Measurements from ENCODE around the gene POU2F3.
A peak's percentile ranks its signal among the peaks of the same experiment; 100 is the strongest.

DNA sequence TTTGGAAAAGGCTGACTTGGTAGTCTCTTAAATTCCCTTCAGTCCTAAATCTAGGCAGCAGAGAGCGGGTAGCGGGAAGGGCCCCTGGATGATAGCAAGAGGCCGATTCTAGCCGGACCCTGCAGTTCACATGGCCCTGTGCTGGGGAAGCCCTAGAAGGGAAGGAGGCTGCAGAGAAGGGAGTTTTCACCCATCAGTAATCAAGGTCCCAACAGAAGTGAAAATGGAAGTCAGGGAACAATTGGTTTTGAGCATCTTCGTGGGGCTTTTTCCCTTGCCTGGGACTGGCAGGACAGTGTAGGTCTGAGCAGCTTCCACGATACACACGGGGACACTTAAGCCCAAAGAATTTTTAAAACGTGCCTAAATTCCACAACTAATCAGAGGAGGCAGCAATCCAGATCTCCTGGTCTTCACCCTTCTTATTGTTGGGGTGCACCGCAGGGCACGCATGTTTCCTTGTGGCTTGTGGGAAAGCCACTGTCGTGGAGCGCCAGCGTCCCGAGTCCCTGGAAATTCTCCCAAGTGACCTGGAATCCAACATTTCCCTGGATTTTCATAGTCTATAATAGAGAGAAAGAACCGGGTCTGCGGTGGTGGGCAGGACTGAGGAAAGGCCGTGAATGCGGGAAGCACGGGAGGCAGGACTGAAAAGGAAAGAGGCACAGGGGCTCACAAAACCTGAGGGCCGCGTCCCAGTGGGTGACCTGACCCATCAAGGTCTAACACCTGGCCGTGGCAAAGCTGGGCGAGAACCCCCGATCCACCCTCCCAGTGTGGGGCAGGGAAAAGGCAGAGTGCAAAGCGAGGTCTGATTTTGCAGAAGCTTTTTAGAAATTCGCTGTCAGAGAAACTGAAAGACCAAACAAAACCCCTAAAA is 30.0 kb upstream of the POU2F3 start:
- TF ChIP-seq, protein P1, sequence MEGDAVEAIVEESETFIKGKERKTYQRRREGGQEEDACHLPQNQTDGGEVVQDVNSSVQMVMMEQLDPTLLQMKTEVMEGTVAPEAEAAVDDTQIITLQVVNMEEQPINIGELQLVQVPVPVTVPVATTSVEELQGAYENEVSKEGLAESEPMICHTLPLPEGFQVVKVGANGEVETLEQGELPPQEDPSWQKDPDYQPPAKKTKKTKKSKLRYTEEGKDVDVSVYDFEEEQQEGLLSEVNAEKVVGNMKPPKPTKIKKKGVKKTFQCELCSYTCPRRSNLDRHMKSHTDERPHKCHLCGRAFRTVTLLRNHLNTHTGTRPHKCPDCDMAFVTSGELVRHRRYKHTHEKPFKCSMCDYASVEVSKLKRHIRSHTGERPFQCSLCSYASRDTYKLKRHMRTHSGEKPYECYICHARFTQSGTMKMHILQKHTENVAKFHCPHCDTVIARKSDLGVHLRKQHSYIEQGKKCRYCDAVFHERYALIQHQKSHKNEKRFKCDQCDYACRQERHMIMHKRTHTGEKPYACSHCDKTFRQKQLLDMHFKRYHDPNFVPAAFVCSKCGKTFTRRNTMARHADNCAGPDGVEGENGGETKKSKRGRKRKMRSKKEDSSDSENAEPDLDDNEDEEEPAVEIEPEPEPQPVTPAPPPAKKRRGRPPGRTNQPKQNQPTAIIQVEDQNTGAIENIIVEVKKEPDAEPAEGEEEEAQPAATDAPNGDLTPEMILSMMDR (IDR thresholded peaks at IDR 0.05; ENCODE audit: poor library complexity): no peak
- peak; percentile 48 for TF ChIP-seq EZH2 (IDR thresholded peaks at IDR 0.05; ENCODE audit: borderline replicate concordance)
